Neural cell (in vitro differentiated cells): ENCODE data around the gene COL16A1. TPM values are rescaled to one million over a fixed set of nuclear protein-coding genes. Genes with fewer than 3 reads are reported as not detected.

Experiments used
- H2AFZ ChIP-seq: fragments of 200-600, 300-800 bp; sonication (generic), shearing (Covaris generic); 2 replicates; pipeline ENCODE4 v1.6.0; 2014; ENCODE audit warnings: low read depth, mild to moderate bottlenecking, antibody characterized with exemption, low read length, moderate library complexity
- H3F3A ChIP-seq: fragments of 200-600 bp; shearing (Covaris generic); 2 replicates; pipeline ENCODE4 v1.6.1; 2016; ENCODE audit warnings: mild to moderate bottlenecking, moderate library complexity, mixed read lengths, antibody characterized with exemption, low read length; ENCODE audit not compliant: insufficient read depth, poor library complexity, severe bottlenecking
- H3K27ac ChIP-seq: fragments of 200-600, 300-800 bp; sonication (generic), shearing (Covaris generic); 2 replicates; pipeline ENCODE4 v1.5.1; 2014; ENCODE audit warnings: mild to moderate bottlenecking, low read length, moderate library complexity
- H3K27me3 ChIP-seq: fragments of 300-800, 200-600 bp; sonication (generic), shearing (Covaris generic); 2 replicates; pipeline ENCODE4 v1.6.0; 2014; ENCODE audit warnings: mild to moderate bottlenecking, low read depth, low read length, moderate library complexity; ENCODE audit not compliant: insufficient read depth
- H3K36me3 ChIP-seq: fragments of 300-800, 200-600 bp; sonication (generic), shearing (Covaris generic); 2 replicates; pipeline ENCODE4 v1.5.1; 2014; ENCODE audit warnings: mild to moderate bottlenecking, antibody characterized with exemption, low read length, moderate library complexity; ENCODE audit not compliant: insufficient read depth
- H3K4me2 ChIP-seq: fragments of 300-800, 200-600 bp; sonication (generic), shearing (Covaris generic); 2 replicates; pipeline ENCODE4 v1.6.0; 2014; ENCODE audit warnings: mild to moderate bottlenecking, low read length
- H3K4me3 ChIP-seq: fragments of 300-800, 200-600 bp; sonication (generic), shearing (Covaris generic); 2 replicates; pipeline ENCODE4 v1.5.1; 2014; ENCODE audit warnings: mild to moderate bottlenecking, low read length, moderate library complexity
- H3K79me2 ChIP-seq: fragments of 200-600 bp; shearing (Covaris generic); replicated peaks from 2 replicates; pipeline ENCODE4 v1.6.0; 2014; ENCODE audit warnings: mild to moderate bottlenecking, low read length, moderate library complexity; ENCODE audit not compliant: insufficient read depth
- H3K9ac ChIP-seq: fragments of 300-800, 200-600 bp; sonication (generic), shearing (Covaris generic); 2 replicates; pipeline ENCODE4 v1.6.1; 2016; ENCODE audit warnings: mild to moderate bottlenecking, low read length, mixed read lengths
- H3K9me2 ChIP-seq: fragments of 200-600 bp; shearing (Covaris generic); 2 replicates; pipeline ENCODE4 v1.6.1; 2016; ENCODE audit warnings: mild to moderate bottlenecking, low read length, mixed read lengths; ENCODE audit not compliant: insufficient read depth
- H3K9me3 ChIP-seq: fragments of 200-600, 300-800 bp; sonication (generic), shearing (Covaris generic); 2 replicates; pipeline ENCODE4 v1.6.1; 2016; ENCODE audit warnings: mild to moderate bottlenecking, mixed run types, low read length, moderate library complexity, mixed read lengths
- H4K20me1 ChIP-seq: fragments of 200-600 bp; shearing (Covaris generic); 2 replicates; pipeline ENCODE4 v1.6.1; 2016; ENCODE audit warnings: mild to moderate bottlenecking, mixed run types; ENCODE audit not compliant: insufficient read depth
- CTCF ChIP-seq: fragments of 450-650 bp; IDR thresholded peaks from 2 replicates; pipeline ENCODE4 v1.5.1; 2014; ENCODE audit warnings: antibody characterized with exemption, mild to moderate bottlenecking, moderate library complexity; ENCODE audit not compliant: poor library complexity, severe bottlenecking
- EP300 ChIP-seq: fragments of 450-650 bp; conservative IDR thresholded peaks from 2 replicates; pipeline ENCODE4 v1.6.1; 2014; ENCODE audit warnings: antibody characterized with exemption, mild to moderate bottlenecking, moderate library complexity; ENCODE audit not compliant: poor library complexity, severe bottlenecking
- EZH2 ChIP-seq: fragments of 200-600, 300-800 bp; shearing (Covaris generic), sonication (generic); IDR thresholded peaks from 2 replicates; pipeline ENCODE4 v1.6.1; 2014; ENCODE audit warnings: antibody characterized with exemption, low read length, borderline replicate concordance, mild to moderate bottlenecking; ENCODE audit not compliant: insufficient read depth, poor library complexity, severe bottlenecking
- MXI1 ChIP-seq: fragments of 450-650 bp; conservative IDR thresholded peaks from 2 replicates; pipeline ENCODE4 v1.6.1; 2014; ENCODE audit warnings: antibody characterized with exemption, mild to moderate bottlenecking; ENCODE audit not compliant: poor library complexity, severe bottlenecking
- POLR2AphosphoS5 ChIP-seq: IDR thresholded peaks from 2 replicates; pipeline ENCODE4 v1.6.1; 2012
- RAD21 ChIP-seq: fragments of 450-650 bp; conservative IDR thresholded peaks from 2 replicates; pipeline ENCODE4 v1.6.1; 2014; ENCODE audit warnings: antibody characterized with exemption, mild to moderate bottlenecking, moderate library complexity
- REST ChIP-seq: IDR thresholded peaks from 2 replicates; pipeline ENCODE4 v1.6.1; 2012; ENCODE audit warnings: borderline replicate concordance
- SMC3 ChIP-seq: fragments of 450-650 bp; conservative IDR thresholded peaks from 2 replicates; pipeline ENCODE4 v1.6.1; 2014; ENCODE audit warnings: antibody characterized with exemption, mild to moderate bottlenecking, moderate library complexity; ENCODE audit not compliant: poor library complexity
- TAF1 ChIP-seq: IDR thresholded peaks from 2 replicates; pipeline ENCODE4 v1.6.1; 2012; ENCODE audit warnings: low read depth
- polyA plus RNA-seq: library from polyadenylated mRNA; depleted of rRNA; stranded (reverse); fragments of >200 nt; gene quantifications from 2 replicates; pipeline ENCODE4 v1.2.3, GENCODE V29; 2014

Gene COL16A1
- polyA plus RNA-seq, 1 donor from 2014 or later: 3.4 TPM

GRCh38 chr1:31650161-31651088 is 53.4 kb downstream of the COL16A1 start:
- H2AFZ ChIP-seq: no peak overlapping the region
- no peaks in the 10 kb centered on the region for H4K20me1 ChIP-seq
- H3F3A ChIP-seq: peaks cover 3% of the 10 kb centered on the region
- no peaks in the 10 kb centered on the region for H3K9me2 ChIP-seq
- H3K4me2 ChIP-seq: no peak overlapping the region
- H3K27me3 ChIP-seq: no peaks in the 10 kb centered on the region
- H3K27ac ChIP-seq: no peak overlapping the region
- no peaks in the 10 kb centered on the region for H3K9me3 ChIP-seq
- TF ChIP-seq RAD21 (no peak), MXI1 (no peak), CTCF (no peak), EZH2 (no peak), EP300 (no peak), REST (no peak), POLR2AphosphoS5 (no peak), SMC3 (no peak), TAF1 (no peak)
- no peaks in the 10 kb centered on the region for H3K36me3 ChIP-seq
- H3K4me3 ChIP-seq: no peak overlapping the region
- H3K9ac ChIP-seq: no peak overlapping the region
- no peaks in the 10 kb centered on the region for H3K79me2 ChIP-seq

GRCh38 chr1:31648641-31649357 is 55.0 kb downstream of the COL16A1 start:
- Histone ChIP-seq H3K9me2 (no peaks in the 10 kb centered on the region), H3K27ac (no peak overlapping the region), H3K27me3 (no peaks in the 10 kb centered on the region), H3K36me3 (no peaks in the 10 kb centered on the region), H3K9ac (no peak overlapping the region), H3K9me3 (no peaks in the 10 kb centered on the region), H3F3A (peaks cover 3% of the 10 kb centered on the region), H3K4me3 (no peak overlapping the region), H3K4me2 (no peak overlapping the region), H4K20me1 (no peaks in the 10 kb centered on the region), H2AFZ (no peak overlapping the region), H3K79me2 (peaks cover 6% of the 10 kb centered on the region)
- TF ChIP-seq REST (no peak), SMC3 (no peak), CTCF (no peak), RAD21 (no peak), MXI1 (no peak), POLR2AphosphoS5 (no peak), TAF1 (no peak), EZH2 (no peak), EP300 (no peak)
